Midbrain (tissue), 1 donor: ENCODE results near the gene IDH1.
"Not testable (repeated sequence)": the region's sequence is repeated elsewhere in the genome, so short reads cannot be mapped to it uniquely, and the experiment has no call there.

ENCODE experiments used
- DNase-seq: peaks from one replicate; lab custom pipeline; 2025; lab: John Stamatoyannopoulos, UW

IDH1 gene

GRCh38 chr2:208256849-208257813, 2.3 kb upstream of the IDH1 start:
- not testable (repeated sequence) for DNase-seq

GRCh38 chr2:208256192-208256782, 1.4 kb upstream of the IDH1 start:
- DNase-seq: no peak

- DNase-seq: no peak
Measured at GRCh38 chr2:208255557-208256106, 761 bp upstream of the IDH1 start.

- DNase-seq: peak; percentile 89
Measured at GRCh38 chr2:208254118-208254870, 577 bp downstream of the IDH1 start.

- no peak for DNase-seq
Measured at GRCh38 chr2:208253600-208254117, 1.2 kb downstream of the IDH1 start.

GRCh38 chr2:208252716-208253492, 2.0 kb downstream of the IDH1 start:
- DNase-seq: no peak

GRCh38 chr2:208251098-208251497, 3.8 kb downstream of the IDH1 start:
- no peak for DNase-seq

GRCh38 chr2:208250388-208250787, 4.5 kb downstream of the IDH1 start:
- DNase-seq: no peak

- DNase-seq: no peak
Measured at GRCh38 chr2:208249296-208249695, 5.6 kb downstream of the IDH1 start.

- no peak for DNase-seq
Measured at GRCh38 chr2:208248601-208249000, 6.3 kb downstream of the IDH1 start.

- DNase-seq: no peak
Measured at GRCh38 chr2:208245746-208246145, 9.1 kb downstream of the IDH1 start.

GRCh38 chr2:208244422-208244821, 10.4 kb downstream of the IDH1 start:
- DNase-seq: no peak

GRCh38 chr2:208240619-208241209, 14.2 kb downstream of the IDH1 start:
- DNase-seq: no peak

GRCh38 chr2:208239770-208240493, 14.9 kb downstream of the IDH1 start:
- no peak for DNase-seq

- no peak for DNase-seq
Measured at GRCh38 chr2:208235860-208236259, 19.0 kb downstream of the IDH1 start.

- no peak for DNase-seq
Measured at GRCh38 chr2:208234786-208235185, 20.1 kb downstream of the IDH1 start.

GRCh38 chr2:208228476-208228875, 26.4 kb downstream of the IDH1 start:
- DNase-seq: no peak

- DNase-seq: no peak
Measured at GRCh38 chr2:208227581-208228232, 27.2 kb downstream of the IDH1 start.

- no peak for DNase-seq
Measured at GRCh38 chr2:208224802-208225201, 30.1 kb downstream of the IDH1 start.

- no peak for DNase-seq
Measured at GRCh38 chr2:208222351-208222750, 32.5 kb downstream of the IDH1 start.
